ENCODE measurements around the gene JARID2.
"Not testable (repeated sequence)": the region's sequence is repeated elsewhere in the genome, so short reads cannot be mapped to it uniquely, and the experiment has no call there.

The JARID2 gene

DNA sequence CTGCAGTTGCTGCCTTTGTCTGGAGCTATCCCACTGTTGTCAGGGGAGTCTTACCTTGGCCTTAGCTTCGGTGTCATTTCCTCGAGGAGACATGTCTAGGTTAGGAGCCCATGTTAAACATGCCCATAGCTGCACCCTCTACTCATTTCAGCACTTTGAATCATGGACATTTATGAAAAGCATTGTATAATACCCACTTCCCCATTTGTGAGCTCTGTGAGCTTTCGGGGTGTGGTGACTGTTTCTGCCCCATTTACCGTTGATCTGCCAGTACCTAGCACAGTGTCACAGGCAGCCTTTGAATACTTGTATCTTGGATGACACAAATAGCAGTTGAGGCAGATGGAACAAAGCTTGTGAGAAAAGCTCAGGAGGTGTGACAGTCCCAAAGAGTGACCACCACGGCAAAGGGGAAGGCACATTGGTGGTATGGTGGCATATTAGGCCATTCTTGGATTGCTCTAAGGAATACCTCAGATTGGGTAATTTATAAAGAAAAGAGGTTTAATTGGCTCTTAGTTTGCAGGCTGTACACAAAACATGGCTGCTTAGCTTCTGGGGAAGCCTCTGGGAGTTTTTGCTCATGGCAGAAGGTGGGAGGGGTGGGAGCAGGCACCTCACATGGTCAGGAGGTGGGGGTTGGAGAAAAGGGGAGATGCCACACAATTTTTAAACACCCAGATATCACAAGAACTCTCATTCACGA lies 42.0 kb downstream of the JARID2 start:
- no peak for DNase-seq (ENCODE audit: low read depth in 2 of 2)

DNA sequence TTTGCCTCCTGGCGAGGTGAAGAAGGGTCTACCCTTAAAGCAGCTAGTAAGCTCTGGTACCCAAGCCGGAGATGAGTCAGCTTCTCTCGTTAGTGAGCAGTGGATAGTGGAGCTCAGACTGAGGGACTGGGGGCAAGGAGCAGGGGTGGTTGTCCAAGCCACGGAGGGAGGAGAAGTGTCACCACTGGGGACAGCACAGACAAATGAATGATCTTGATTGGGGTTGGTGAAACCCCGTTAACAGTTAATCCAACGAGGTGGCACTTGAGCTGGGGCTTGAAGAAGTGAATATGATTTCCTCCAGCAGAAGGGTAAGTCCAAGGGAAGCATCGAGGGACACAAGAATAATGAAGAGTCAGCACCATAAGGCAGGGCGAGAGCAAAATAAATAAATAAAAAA lies 43.0 kb downstream of the JARID2 start:
- no peak for DNase-seq (ENCODE audit: low read depth in 2 of 2)

DNA sequence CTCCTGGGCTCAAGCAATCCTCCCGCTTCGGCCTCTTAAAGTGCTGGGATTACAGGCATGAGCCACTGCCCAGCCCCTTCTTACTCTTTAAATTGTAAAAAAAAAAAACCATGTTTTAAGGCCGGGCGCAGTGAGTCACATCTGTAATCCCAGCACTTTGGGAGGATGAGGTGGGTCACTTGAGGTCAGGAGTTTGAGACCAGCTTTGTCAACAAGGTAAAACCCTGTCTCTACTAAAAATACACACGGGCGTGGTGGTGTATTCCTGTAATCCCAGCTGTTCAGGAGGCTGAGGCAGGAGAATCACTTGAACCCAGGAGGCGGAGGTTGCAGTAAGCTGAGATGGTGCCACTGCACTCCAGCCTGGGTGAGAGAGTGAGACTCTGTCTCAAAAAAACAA lies 43.6 kb downstream of the JARID2 start:
- not testable (repeated sequence) for DNase-seq (ENCODE audit: low read depth in 2 of 2)

- DNase-seq (ENCODE audit: low read depth in 2 of 2), result no peak
Measured at GRCh38 chr6:15290067-15290680, 44.3 kb downstream of the JARID2 start.

GRCh38 chr6:15290962-15291704 lies 45.3 kb downstream of the JARID2 start:
- no peak for DNase-seq (ENCODE audit: low read depth in 2 of 2)

- DNase-seq (ENCODE audit: low read depth in 2 of 2), result no peak
Measured at GRCh38 chr6:15292721-15293302, 46.9 kb downstream of the JARID2 start.

- no peak for DNase-seq (ENCODE audit: low read depth in 2 of 2)
Measured at GRCh38 chr6:15293674-15294073, 47.8 kb downstream of the JARID2 start.

DNA sequence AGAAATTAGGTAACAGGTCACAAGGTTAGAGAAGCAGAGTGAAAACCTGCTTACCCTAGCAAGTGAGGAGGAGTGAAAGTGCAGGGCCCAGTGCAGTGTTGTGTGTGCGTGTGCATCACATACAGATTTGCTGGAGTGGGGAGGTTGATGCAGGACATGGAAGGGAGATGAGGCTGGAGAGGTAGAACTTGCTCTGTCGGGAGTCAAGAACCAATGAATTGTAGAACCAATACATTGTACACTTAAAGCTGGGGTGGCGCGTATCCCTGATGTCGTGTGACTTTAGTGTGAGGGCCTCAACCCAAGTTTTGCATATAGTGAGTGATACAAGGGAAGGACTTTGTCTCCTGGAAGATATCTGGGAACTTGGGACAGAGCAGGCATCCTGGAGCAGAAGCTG lies 48.6 kb downstream of the JARID2 start:
- no peak for DNase-seq (ENCODE audit: low read depth in 2 of 2)

DNA sequence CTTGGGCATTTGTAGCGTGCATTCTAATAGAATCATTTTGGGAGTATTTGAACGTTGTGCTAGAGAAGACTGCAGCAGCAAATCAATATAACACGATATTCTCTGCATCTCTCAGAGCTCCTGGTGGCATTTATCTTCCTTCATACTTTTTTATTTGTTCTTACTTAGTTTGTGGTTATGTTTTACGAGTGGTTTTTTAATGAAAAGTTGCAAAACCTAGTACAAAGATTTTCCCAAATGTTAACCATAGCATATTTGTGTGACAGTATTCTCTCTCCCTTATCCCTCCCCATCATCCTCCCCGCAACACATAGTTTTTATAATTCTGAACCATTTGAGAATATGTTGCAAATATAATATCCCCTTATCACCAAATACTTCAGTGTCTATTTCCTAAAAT lies 50.4 kb downstream of the JARID2 start:
- no peak for DNase-seq (ENCODE audit: low read depth in 2 of 2)

- no peak for DNase-seq (ENCODE audit: low read depth in 2 of 2)
Measured at GRCh38 chr6:15296735-15297134, 50.9 kb downstream of the JARID2 start.

DNA sequence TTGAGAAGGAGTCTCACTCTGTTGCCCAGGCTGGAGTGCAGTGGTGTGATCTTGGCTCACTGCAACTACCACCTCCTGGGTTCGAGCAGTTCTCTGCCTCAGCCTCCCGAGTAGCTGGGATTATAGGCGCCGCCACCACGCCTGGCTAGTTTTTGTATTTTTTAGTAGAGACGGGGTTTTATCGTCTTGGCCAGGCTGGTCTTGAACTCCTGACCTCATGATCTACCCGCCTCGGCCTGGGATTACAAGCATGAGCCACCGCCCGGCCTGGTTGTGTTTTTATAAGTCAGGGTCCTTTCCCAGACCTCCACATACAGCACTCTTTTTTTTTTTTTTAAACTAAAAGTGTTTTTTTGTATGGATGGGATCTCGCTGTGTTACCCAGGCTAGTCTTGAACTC lies 51.3 kb downstream of the JARID2 start:
- not testable (repeated sequence) for DNase-seq (ENCODE audit: low read depth in 2 of 2)

DNA sequence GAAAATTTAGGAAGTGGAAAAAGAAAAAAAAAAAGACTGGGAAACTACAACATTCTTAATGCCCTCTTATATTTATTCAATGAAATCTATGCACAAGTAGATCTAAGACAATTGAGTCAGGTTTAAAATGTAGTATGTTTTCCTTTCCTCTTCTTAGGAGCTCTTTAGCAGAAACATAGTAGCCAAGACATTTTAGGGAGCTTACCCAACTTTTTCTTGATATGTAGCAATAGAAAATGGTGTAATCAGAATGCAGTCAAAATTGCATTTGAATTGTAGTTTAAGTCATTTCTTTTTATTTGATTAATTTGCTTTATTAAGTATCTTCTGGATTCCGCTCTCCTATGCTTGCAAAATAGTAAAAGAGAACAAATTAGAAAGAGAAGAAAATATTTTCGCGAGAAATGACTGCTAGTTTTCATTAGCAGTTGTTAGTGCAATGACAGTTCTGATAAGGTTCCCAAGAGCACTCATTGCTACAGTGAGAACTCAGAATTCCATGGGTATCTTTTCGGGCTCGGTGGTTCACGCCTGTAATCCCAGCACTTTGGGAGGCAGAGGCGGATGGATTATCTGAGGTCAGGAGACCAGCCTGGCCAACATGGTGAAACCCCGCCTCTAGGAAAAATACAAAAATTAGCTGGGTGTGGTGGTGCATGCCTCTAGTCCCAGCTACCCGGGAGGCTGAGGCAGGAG lies 52.2 kb downstream of the JARID2 start:
- no peak for DNase-seq (ENCODE audit: low read depth in 2 of 2)

DNA sequence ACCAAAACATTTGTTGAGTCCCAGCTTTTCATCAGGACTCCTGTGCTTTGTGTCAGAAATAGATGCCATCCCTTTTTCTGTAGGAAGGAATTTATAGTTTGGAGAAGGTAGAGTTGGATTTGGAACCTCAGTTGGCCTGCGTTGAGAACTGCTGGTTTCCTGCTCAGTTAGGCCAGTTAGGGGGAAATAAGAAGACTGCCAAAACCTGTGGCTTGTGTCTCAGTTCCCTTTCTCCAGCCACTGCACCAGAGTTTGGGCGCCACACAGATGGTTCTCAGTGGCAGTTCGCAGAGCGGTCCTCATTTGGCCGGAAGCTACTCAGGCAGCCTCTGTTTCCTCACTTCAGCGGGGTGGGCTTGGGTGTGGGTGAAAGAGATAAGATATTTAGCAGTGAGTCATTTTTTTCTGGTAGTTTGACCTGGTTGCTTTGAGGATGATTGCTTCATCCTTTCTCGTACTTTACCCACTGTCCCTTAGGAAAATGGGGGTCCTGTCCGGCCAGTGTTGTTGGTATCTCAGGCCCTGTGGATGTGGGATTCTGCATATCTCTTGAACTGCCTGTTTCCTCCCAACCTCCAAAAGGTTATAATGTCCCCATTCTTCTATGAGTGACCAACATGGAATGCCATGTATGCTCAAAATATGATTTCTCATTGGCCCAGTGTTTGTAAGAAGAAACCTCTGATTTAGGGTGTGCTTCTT lies 53.7 kb downstream of the JARID2 start:
- DNase-seq (ENCODE audit: low read depth in 2 of 2), result no peak

DNA sequence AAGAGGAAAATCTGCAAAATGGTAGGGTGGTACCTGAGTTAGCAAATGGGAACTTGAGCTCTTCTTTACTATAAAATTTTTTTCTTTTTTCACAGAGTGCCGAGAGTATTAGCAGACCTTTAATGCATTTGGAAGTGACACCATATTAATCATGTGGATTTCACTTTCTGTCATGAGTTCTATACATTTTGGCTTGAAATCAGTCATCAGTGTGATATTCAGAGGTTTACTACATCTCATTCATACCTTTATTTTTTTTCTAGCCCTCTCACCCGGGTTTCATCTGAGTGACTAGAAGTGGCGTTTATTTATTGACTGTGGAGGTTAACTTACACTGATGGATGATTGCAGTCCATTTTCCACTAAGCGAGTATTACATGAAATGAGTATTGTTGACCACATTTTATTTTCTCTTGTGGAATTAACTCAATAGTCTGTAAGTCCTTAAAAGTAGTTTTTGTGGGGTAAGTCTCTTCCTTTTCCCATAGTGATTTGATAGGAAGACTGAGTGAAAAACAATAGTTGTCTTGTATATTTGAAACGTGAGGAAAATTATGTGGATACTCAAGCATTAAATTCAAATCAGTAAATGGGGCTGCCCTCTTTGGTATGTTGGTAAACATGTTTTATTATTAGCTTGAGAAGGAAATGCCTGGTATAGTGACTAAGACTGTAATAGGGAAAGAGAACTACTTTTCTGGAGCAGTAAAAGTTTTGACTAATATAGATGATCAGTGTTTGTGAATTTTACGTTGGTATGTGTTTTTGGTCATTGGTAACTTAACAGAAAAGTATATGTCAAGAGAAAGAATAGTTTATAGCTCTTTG lies 55.5 kb downstream of the JARID2 start:
- no peak for DNase-seq (ENCODE audit: low read depth in 2 of 2)

DNA sequence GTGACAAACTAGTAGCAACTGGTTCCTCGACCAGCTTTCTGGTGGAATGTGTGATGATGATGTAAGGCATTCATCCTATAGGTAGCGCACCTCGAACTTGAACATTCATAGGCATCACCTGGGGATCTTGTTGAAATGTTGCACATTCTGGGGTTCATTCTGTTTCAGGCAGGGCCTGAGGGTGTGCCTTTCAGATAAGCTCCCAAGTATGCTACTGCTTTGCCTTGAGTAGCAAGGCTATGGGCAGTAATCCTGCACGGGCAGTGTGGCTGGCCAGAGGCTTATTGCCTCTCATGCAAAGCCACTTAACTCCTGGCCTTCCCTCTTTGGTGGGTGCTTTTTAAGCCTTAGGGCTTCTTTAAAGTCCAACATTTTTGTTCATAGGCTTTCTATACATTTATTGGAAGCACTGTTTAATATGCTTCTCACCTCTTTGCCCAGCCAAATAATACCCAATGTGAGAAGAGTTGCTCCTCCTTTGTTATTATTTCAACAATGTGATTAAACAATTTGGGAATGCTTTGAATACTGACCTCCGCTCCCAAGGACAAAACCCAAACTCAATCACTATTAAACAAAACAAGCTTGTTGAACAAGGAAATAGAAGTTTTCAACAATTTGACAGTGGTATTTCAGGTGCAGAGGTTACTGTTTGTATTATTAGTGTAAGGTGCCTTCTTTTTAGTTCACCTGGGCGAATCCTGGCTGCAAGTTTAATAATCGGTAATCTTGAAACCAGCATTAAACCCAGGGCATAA lies 57.5 kb downstream of the JARID2 start:
- DNase-seq (ENCODE audit: low read depth in 2 of 2), result no peak

DNA sequence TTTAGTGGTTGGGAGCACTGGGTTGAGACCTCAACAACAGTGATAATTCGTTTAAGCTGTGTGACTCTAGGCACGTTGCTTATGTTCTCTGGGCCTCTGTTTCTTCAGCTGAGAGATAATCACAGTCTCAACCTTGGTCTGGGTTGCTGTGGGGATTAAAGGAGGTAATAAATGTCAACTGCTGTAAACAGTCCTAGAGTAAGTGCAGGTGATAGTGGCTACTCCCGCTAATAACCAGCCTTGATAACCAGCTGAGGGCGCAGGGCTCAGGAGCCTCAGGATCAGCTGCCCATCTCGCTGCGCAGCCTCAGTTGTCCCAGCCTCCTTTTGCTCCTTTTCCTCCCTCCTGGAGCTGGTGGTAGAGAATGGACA lies 58.0 kb downstream of the JARID2 start:
- no peak for DNase-seq (ENCODE audit: low read depth in 2 of 2)

DNA sequence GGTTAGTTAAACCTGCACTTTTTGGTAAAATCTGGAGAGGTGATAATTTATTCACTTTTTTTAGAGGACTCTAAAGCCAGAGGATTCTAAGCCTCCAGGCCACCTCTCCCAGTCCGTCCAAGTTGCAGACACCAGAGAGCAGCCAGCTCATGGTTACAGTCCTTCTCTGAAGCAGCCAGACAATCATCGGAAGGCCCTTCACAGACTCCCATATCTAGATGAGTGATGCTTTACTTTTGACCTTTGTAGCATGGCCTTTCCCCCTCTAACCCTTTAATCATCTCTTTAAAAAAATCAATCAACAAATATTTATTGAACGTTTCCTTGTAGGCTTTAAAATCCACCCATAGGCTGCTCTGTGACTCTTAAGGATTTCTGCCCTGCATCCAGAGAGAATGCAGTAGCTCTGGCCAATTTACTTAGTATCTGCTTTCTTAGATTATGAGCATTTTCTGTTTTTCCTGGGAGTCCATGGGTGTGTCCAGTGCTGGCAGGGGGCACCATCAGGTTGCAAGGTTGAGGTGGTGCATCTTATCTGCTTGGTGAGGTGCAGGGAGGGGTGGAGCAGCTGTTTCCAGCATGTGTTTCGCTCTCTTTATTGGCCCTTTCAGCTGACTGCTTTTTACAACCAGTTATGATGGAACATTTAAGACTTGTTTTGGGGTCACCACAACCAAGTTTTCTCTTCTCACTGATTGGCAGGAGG lies 58.6 kb downstream of the JARID2 start:
- no peak for DNase-seq (ENCODE audit: low read depth in 2 of 2)

DNA sequence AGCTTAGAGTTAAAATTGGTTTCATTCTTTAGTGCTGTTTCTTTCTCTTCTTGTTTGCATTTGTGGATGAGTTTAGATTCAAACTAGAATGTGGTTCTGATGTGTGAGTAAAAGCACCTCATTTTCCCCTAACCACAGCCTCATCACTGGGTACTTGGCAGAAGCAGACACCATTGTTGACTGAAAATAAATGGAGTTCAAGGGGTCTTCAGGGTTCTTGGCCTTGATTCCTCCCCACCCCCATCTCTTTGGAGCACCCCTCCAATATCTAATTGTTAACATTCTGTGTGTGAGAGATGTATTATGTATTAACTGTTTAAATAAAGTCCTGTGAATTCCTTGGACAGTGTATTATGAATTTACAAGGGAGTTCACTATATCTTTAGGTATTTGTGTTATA lies 59.6 kb downstream of the JARID2 start:
- no peak for DNase-seq (ENCODE audit: low read depth in 2 of 2)

DNA sequence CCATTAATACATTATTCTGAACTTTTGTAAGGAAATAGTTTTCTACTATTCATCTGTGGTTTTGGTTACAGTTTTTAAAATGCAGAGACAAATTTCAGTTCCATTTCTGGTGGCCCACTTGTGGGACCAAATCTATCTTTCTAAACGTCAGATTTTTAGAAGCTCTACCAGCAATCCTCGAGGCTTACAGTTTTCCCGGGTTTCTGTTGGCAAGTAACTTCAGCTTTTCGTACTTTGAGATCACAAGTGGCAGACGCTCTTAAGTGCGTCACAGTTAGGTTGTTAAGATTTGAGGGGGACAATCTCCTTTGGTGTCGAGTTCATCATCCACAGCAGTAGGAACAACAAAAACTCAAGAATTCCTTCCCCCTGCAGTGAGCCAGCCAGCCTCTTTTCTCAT lies 60.0 kb downstream of the JARID2 start:
- DNase-seq (ENCODE audit: low read depth in 2 of 2), result no peak

Measured in fibroblast of skin of left quadriceps (primary cell).